NCI-H526 treated with DMSO at 0.1 percent for 48 hours (cell line): ENCODE results near the gene ZNF124.
"Not testable (repeated sequence)": the region's sequence is repeated elsewhere in the genome, so short reads cannot be mapped to it uniquely, and the experiment has no call there.

ENCODE experiments used
- DNase-seq: peaks from one replicate; lab custom pipeline; 2025; lab: John Stamatoyannopoulos, UW

Gene ZNF124

GRCh38 chr1:247171875-247172563 lies at the start of gene ZNF124:
Gene ZNF124, minus strand, starts transcription at chr1:247172020. Its CDS starts 143 bp downstream, at chr1:247171877.
- not testable (repeated sequence) for DNase-seq

- DNase-seq: not testable (repeated sequence)
Observed at GRCh38 chr1:247220280-247220679, 48.5 kb upstream of the ZNF124 start.

- DNase-seq: no peak
Observed at GRCh38 chr1:247218121-247218651, 46.4 kb upstream of the ZNF124 start.

GRCh38 chr1:247216261-247216660 lies 44.4 kb upstream of the ZNF124 start:
- DNase-seq: no peak

GRCh38 chr1:247212627-247213617 lies 41.1 kb upstream of the ZNF124 start:
- DNase-seq: no peak

GRCh38 chr1:247212012-247212411 lies 40.2 kb upstream of the ZNF124 start:
- no peak for DNase-seq

- DNase-seq: no peak
Observed at GRCh38 chr1:247211339-247211738, 39.5 kb upstream of the ZNF124 start.

- peak; percentile 80 for DNase-seq
Observed at GRCh38 chr1:247210376-247211117, 38.7 kb upstream of the ZNF124 start.

GRCh38 chr1:247210062-247210375 lies 38.2 kb upstream of the ZNF124 start:
- peak; percentile 3 for DNase-seq

GRCh38 chr1:247209396-247209795 lies 37.6 kb upstream of the ZNF124 start:
- no peak for DNase-seq

- DNase-seq: no peak
Observed at GRCh38 chr1:247204177-247204647, 32.4 kb upstream of the ZNF124 start.

GRCh38 chr1:247198781-247199180 lies 27.0 kb upstream of the ZNF124 start:
- no peak for DNase-seq

- DNase-seq: no peak
Observed at GRCh38 chr1:247193958-247194357, 22.1 kb upstream of the ZNF124 start.

- DNase-seq: no peak
Observed at GRCh38 chr1:247189981-247190798, 18.4 kb upstream of the ZNF124 start.

GRCh38 chr1:247185667-247186066 lies 13.8 kb upstream of the ZNF124 start:
- DNase-seq: no peak

GRCh38 chr1:247184254-247184653 lies 12.4 kb upstream of the ZNF124 start:
- no peak for DNase-seq

- no peak for DNase-seq
Observed at GRCh38 chr1:247182994-247183393, 11.2 kb upstream of the ZNF124 start.

- no peak for DNase-seq
Observed at GRCh38 chr1:247180581-247180980, 8.8 kb upstream of the ZNF124 start.

- DNase-seq: no peak
Observed at GRCh38 chr1:247177755-247178154, 5.9 kb upstream of the ZNF124 start.

GRCh38 chr1:247175458-247175857 lies 3.6 kb upstream of the ZNF124 start:
- DNase-seq: no peak

GRCh38 chr1:247173431-247173830 lies 1.6 kb upstream of the ZNF124 start:
- DNase-seq: no peak
